HCEC 1CT (cell line): ENCODE data around the gene SKOR1.

ENCODE experiments used
- DNase-seq: peaks from one replicate; pipeline ENCODE4 v3.0.0-alpha.2; 2017

The SKOR1 gene

GRCh38 chr15:67820122-67820991 lies 5.0 kb upstream of the SKOR1 start:
- DNase-seq: no peak

- DNase-seq: peak; percentile 24
Observed at GRCh38 chr15:67820992-67821783, 4.1 kb upstream of the SKOR1 start.

DNA sequence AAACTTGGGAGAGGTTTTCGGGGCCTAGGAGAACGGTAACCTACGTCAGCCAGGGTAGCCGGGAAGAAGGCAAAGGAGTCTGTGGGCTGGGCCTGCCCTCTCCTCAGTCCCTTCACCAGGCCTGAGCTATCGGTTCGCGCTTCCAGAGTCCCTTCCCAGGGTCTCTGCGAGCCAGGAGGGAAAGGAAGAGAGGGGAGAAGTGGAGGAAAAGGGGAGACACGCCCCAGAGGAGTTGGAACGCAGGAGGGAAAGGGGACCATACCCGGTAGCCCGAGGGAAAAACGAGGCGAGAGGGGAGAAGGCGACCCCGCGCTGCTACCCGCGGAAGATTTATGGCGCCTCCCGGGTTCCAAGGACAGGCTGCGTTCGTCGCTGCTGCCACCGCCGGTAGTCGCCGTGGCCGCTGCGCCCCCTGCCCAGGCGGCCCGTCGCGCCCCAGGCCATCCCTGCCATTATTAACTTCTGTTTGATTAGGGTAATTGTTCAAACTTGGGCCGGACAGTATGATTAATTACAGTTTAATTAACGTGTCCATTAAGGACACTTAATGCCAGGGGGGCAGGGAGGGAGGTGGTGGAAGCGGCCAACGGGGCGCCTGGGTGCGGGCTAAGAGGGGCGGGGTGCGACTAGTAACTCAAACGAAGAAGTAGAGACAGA lies 3.4 kb upstream of the SKOR1 start:
- no peak for DNase-seq

- DNase-seq: no peak
Observed at GRCh38 chr15:67822537-67823313, 2.6 kb upstream of the SKOR1 start.

DNA sequence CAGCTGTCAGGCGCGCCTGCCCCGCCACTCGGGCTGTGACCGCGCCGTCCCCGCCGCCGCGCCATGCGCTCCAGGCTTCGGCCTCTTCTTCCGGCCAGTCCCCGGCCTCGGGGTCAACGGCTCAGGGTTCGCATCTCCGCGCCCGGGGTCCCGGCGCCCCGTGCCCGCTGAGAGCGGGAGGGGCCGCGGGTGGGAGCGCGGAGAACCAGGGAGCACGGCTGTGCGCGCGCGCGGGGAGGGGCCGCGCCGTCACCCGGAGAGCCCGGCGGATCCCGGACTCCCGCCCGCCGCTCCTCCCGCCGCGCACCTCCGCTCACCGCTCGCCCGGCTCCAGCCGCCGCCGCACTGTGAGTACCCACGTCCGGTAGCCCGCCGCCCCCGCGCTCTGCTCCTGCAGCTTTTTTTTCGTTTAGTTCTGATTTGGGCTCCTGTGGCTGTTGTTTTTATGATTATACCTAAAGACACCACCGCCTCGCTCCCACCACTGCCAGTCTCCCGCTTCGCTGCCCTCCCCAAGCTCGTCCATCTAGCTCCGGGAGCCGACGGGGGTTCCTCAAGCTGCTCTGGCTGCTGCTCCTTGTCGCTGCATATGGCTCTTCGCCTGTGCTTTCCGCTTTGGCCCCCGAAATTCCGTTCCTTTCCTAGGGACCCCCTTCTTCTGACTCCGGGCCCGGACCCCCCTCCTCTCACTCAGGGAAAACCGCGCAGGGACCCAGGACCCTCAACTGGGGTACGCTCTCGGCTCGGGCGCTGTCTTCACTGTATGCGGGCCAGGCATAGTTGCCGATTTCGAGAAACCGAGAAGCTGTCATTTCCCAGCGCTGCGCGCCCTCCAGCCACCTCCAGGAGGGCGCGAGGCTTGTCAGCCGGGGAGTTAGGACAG lies 1.8 kb upstream of the SKOR1 start:
- no peak for DNase-seq

GRCh38 chr15:67824197-67824968 lies 926 bp upstream of the SKOR1 start:
- no peak for DNase-seq

GRCh38 chr15:67825881-67826716 lies 790 bp downstream of the SKOR1 start:
- DNase-seq: no peak

GRCh38 chr15:67826717-67827561 lies 1.6 kb downstream of the SKOR1 start:
- DNase-seq: no peak

- no peak for DNase-seq
Observed at GRCh38 chr15:67827562-67828277, 2.4 kb downstream of the SKOR1 start.

DNA sequence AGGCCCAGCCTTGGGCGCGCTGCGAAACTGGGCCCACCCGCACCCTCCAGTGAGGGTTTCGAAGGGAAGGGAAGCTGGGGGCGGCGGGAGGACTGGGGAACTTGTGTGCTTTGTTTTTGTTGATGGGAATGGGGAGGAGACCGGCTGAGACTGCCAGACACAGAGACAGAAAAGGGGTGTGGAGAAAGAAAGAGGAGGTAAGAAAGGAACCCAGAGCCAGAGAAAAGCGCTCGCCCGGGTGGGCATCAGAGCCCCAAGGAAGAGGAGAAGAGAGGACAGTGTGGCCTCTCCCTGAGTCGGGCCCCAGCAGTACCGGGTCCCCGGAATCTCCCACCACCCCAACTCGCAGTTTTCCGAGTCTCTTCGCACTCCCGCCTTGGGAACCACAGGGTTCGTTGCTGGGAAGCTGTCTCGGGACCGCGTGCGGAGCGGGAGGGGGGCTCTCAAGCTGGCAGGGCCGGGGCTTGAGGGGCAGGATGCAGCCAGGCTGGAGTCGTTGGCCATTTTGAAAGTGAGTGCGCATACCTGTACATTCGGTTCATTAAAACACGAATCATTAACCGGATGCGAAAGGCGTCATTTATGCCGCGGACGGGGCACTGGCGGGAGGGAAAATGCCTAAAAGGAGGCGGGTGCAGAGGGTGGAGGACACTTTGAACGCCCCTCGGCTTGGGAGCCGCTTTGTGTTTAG lies 3.1 kb downstream of the SKOR1 start:
- no peak for DNase-seq

DNA sequence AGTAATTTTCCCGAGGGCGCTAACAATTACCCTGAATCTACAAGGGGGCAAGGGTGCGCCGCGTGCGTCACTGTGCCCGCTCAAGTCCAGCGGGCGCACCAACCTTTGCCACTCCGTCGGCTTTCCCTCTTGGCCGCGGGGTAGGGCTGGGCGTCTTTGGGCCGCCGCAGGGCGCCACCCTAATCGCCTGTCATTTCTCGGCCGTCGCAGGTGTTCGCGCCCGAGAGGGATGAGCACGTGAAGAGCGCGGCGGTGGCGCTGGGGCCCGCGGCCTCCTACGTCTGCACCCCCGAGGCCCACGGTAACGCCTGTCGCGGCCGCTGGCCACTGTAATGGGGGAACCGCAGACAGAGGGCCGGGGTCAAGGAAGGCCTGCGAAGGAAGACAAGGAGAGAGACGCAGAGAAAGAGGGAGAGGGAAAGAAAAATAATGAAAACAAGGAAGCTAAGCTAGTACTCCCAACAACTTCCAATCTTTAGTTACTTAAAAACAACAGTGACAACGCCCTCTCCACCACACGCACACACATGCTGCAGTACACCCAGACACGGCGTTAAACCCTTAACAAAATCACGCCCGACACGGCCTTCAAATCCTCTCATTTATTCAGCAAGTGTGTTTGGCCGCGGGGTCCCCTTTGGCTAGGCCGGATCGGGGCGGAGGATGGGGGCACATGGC lies 3.8 kb downstream of the SKOR1 start:
- no peak for DNase-seq

DNA sequence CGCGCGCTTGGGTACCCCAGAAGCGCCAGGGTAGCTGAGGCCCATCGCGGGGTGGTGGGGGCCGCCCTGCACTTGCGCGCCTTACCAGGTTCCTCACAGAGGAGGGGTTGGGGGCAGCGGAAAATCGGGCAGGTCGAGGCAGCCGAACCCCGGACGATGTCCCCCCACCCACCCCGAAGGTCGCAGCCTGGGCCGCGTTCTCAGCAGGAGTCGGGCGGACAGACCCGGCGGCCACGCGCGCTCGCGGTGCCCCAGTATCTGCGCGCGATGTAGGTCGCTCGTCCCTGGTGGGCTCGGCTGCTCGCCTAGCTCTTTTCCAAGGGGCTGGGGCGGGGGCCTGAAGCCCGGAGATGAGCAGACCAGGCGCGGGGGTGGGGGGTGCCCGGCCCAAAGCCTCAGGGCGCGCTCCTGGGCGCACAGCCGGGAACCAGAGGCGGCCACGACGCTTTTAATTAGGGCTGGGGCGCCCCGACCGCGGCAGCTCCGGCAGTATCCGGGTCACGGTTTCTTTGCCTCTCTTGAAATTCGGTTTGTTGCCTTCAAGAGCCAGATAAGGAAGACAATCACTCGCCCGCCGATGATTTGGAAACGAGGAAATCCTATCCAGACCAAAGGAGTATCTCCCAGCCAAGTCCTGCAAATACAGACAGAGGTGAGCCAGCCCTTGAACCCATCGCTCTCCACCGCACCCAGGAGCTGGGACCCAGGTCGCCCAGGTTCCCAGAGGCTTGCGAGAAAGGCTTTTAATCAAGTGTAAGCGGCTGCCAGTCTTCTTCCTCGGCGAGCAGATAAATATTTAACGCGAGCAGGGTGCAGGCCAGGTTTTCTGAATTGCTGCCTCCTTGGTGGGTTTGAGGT lies 4.6 kb downstream of the SKOR1 start:
- DNase-seq: no peak

DNA sequence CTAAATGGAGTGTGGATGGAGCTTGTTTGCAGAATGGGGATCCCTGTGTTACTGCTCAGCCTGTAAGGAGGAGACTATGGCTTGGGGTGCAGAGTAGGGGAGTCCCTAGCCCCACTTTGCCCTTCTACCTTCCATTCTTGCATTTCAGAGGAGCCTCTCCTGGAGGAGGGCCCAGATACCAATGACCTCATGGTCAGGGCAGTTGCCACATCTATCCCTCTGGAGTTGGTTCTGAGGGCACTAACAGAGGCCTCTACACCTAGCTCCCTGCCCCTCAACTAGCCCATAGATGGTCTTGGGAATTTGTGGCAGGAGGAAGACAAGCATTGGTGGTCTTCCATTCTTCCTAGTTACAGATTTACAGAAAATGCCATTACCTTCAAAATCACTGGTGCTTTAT lies 6.1 kb downstream of the SKOR1 start:
- no peak for DNase-seq

DNA sequence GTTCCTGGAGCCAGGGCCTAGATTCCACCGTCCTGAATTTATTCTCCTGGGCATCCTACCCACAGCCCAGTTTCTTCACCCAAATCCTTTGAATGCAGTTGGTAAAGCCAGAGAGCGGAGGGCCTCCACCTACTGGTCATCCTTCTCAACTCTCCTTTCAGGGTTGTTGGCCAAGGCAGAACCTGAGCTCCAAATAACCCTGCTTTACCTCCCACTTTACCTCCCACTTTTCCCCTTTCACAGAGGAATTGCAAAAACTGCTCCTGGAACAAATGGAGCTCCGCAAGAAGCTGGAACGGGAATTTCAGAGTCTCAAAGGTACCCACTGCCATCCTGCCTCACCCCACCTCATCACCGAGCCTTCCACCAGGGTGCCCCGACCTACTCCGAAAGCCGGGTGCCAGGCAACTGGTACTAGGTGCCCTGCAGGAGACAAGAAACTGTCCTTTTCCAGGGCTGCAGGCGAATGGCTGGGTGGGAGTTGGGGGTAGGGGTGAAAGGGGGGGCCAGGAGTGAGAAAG lies 6.8 kb downstream of the SKOR1 start:
- peak; percentile 40 for DNase-seq

GRCh38 chr15:67832897-67833709 lies 7.8 kb downstream of the SKOR1 start:
- no peak for DNase-seq
